SK-N-SH (cell line): ENCODE measurements around the gene COL4A2. TPM values are rescaled to one million over a fixed set of nuclear protein-coding genes. Genes with fewer than 3 reads are reported as not detected.

Source experiments
- CTCF ChIA-PET: fragments of 300-600, 350-600 bp; formaldehyde crosslinking; extraction: SDS; loops from one replicate; lab custom pipeline; 2021; lab: Yijun Ruan, JAX
- POLR2A ChIA-PET: fragments of 350-600 bp; sonication (Branson Sonifier 250); formaldehyde crosslinking; extraction: SDS; loops from one replicate; lab custom pipeline; 2020; ENCODE audit warnings: antibody characterized with exemption, inconsistent platforms; lab: Yijun Ruan, JAX
- DNase-seq: peaks from one replicate; pipeline ENCODE4 v3.0.0; 2012
- H2AFZ ChIP-seq: fragments of 200-600 bp; sonication (generic); 2 replicates; pipeline ENCODE4 v1.8.1; 2016; ENCODE audit warnings: antibody characterized with exemption, mild to moderate bottlenecking, low read depth
- H3F3A ChIP-seq: fragments of 200-600 bp; sonication (generic); replicated peaks from 2 replicates; pipeline ENCODE3; 2016; ENCODE audit warnings: antibody characterized with exemption, mild to moderate bottlenecking; ENCODE audit not compliant: insufficient read depth
- H3K27ac ChIP-seq, 2 experiments: fragments of 200-500 bp in 1 of 2; fragments of 200-600 bp in 1 of 2; sonication (Bioruptor generic) in 1 of 2; sonication (generic), shearing (Covaris generic) in 1 of 2; 2 replicates each; pipeline versions ENCODE4 v1.5.1 to v1.6.1; 2014 to 2016; ENCODE audit warnings: low read depth in 2 of 2, inconsistent platforms in 1 of 2, low read length in 1 of 2, mild to moderate bottlenecking in 1 of 2, mixed read lengths in 1 of 2
- H3K27me3 ChIP-seq: fragments of 200-600 bp; sonication (generic), shearing (Covaris generic); 2 replicates; pipeline ENCODE4 v1.6.1; 2016; ENCODE audit warnings: mixed run types; ENCODE audit not compliant: insufficient read depth
- H3K36me3 ChIP-seq, 2 experiments: fragments of 200-500 bp in 1 of 2; fragments of 200-600 bp in 1 of 2; sonication (Bioruptor generic) in 1 of 2; sonication (generic) in 1 of 2; replicated peaks in 1 of 2; 2 replicates each; pipeline versions ENCODE3 to v1.5.1; 2014 to 2016; ENCODE audit warnings: low read length in 1 of 2, mild to moderate bottlenecking in 1 of 2; ENCODE audit not compliant: insufficient read depth in 2 of 2, control insufficient read depth in 1 of 2
- H3K4me1 ChIP-seq, 2 experiments: fragments of 200-500 bp in 1 of 2; fragments of 200-600 bp in 1 of 2; sonication (Bioruptor generic) in 1 of 2; sonication (generic), shearing (Covaris generic) in 1 of 2; 2 replicates each; pipeline versions ENCODE4 v1.5.1 to v1.6.1; 2014 to 2016; ENCODE audit warnings: low read depth in 1 of 2, low read length in 1 of 2, mixed run types in 1 of 2; ENCODE audit not compliant: insufficient read depth in 2 of 2, control insufficient read depth in 1 of 2
- H3K4me2 ChIP-seq: fragments of 200-600 bp; sonication (generic), shearing (Covaris generic); 2 replicates; pipeline ENCODE4 v1.6.1; 2017; ENCODE audit warnings: mixed run types
- H3K4me3 ChIP-seq, 2 experiments: fragments of 200-500 bp in 1 of 2; fragments of 200-600 bp in 1 of 2; sonication (Bioruptor generic) in 1 of 2; sonication (generic), shearing (Covaris generic) in 1 of 2; 2 replicates each; pipeline versions ENCODE4 v1.5.1 to v1.8.1; 2014 to 2016; ENCODE audit warnings: low read depth in 2 of 2, inconsistent platforms in 1 of 2, low read length in 1 of 2, mild to moderate bottlenecking in 1 of 2, mixed read lengths in 1 of 2, moderate library complexity in 1 of 2
- H3K79me2 ChIP-seq: fragments of 200-600 bp; sonication (generic); 2 replicates; pipeline ENCODE4 v1.8.1; 2017; ENCODE audit warnings: mild to moderate bottlenecking; ENCODE audit not compliant: insufficient read depth
- H3K9ac ChIP-seq: fragments of 200-600 bp; sonication (generic); 2 replicates; pipeline ENCODE4 v1.6.1; 2017; ENCODE audit warnings: mixed run types
- H3K9me2 ChIP-seq: fragments of 200-600 bp; sonication (generic); 2 replicates; pipeline ENCODE4 v1.6.1; 2017; ENCODE audit warnings: mixed run types
- H3K9me3 ChIP-seq: fragments of 200-600 bp; sonication (generic); 2 replicates; pipeline ENCODE4 v1.6.1; 2017; ENCODE audit warnings: mixed run types, mild to moderate bottlenecking, moderate library complexity
- H4K20me1 ChIP-seq: fragments of 200-600 bp; sonication (generic); 2 replicates; pipeline ENCODE4 v1.6.1; 2017; ENCODE audit warnings: mild to moderate bottlenecking, mixed run types; ENCODE audit not compliant: insufficient read depth
- CHD2 ChIP-seq: fragments of 150-350 bp; IDR thresholded peaks from 2 replicates; pipeline ENCODE4 v1.6.1; 2018; ENCODE audit warnings: low read length; ENCODE audit not compliant: partially characterized antibody
- EP300 ChIP-seq, 2 experiments: IDR thresholded peaks; 2 replicates each; pipeline versions ENCODE4 v1.4.0 to v1.6.1; 2012; ENCODE audit warnings: borderline replicate concordance in 1 of 2, low read depth in 1 of 2, low read length in 1 of 2
- FOSL2 ChIP-seq: IDR thresholded peaks from 2 replicates; pipeline ENCODE4 v1.4.0; 2012; ENCODE audit warnings: low read depth, mild to moderate bottlenecking, moderate library complexity, borderline replicate concordance
- FOXM1 ChIP-seq: IDR thresholded peaks from 2 replicates; pipeline ENCODE4 v1.4.0; 2012; ENCODE audit warnings: low read depth, mild to moderate bottlenecking
- JUND ChIP-seq: IDR thresholded peaks from 2 replicates; pipeline ENCODE4 v1.4.0; 2012
- MEF2A ChIP-seq: IDR thresholded peaks from 2 replicates; pipeline ENCODE4 v1.4.0; 2012; ENCODE audit warnings: low read depth, borderline replicate concordance
- MXI1 ChIP-seq: IDR thresholded peaks from 2 replicates; pipeline ENCODE4 v1.6.1; 2012; ENCODE audit warnings: mild to moderate bottlenecking, low read depth, low read length, improper control_type of control experiment
- NRF1 ChIP-seq: IDR thresholded peaks from 2 replicates; pipeline ENCODE4 v1.6.1; 2012; ENCODE audit warnings: low read depth, mild to moderate bottlenecking, low read length
- RAD21 ChIP-seq: IDR thresholded peaks from 2 replicates; pipeline ENCODE4 v1.6.1; 2012; ENCODE audit warnings: mild to moderate bottlenecking, low read length
- RXRA ChIP-seq: IDR thresholded peaks from 2 replicates; pipeline ENCODE4 v1.4.0; 2012; ENCODE audit warnings: low read depth, mild to moderate bottlenecking, borderline replicate concordance
- SMC3 ChIP-seq: IDR thresholded peaks from 2 replicates; pipeline ENCODE4 v1.6.1; 2012; ENCODE audit warnings: low read depth, low read length, improper control_type of control experiment
- TAF1 ChIP-seq: IDR thresholded peaks from 2 replicates; pipeline ENCODE4 v1.6.1; 2012; ENCODE audit warnings: low read depth, mild to moderate bottlenecking, low read length, moderate library complexity, borderline replicate concordance
- TCF12 ChIP-seq: IDR thresholded peaks from 2 replicates; pipeline ENCODE4 v1.4.0; 2012
- YY1 ChIP-seq: IDR thresholded peaks from 2 replicates; pipeline ENCODE4 v1.4.0; 2012; ENCODE audit warnings: low read depth, mild to moderate bottlenecking
- WGBS: methylation state at CpG from one replicate; pipeline ENCODE4 v1.1.6; 2017; ENCODE audit warnings: low lambda C conversion rate; 5-methylcytosine and 5-hydroxymethylcytosine counted together
- polyA plus RNA-seq, 3 experiments: library from polyadenylated mRNA; depleted of rRNA; stranded (reverse); fragments of >200 nt; gene quantifications; 2 replicates each; pipeline ENCODE4 v1.2.3, GENCODE V29; 2012
- TF ChIP-seq, protein P1 (sequence below): fragments of 200-600 bp; sonication (generic); IDR thresholded peaks from 2 replicates; pipeline ENCODE4 v1.6.1; 2017; ENCODE audit warnings: antibody characterized with exemption, mild to moderate bottlenecking, moderate library complexity
- TF ChIP-seq, protein P2 (sequence below): IDR thresholded peaks from 2 replicates; pipeline ENCODE4; 2012
- TF ChIP-seq, protein P3 (sequence below): fragments of 150-350 bp; IDR thresholded peaks from 2 replicates; pipeline ENCODE4 v1.6.1; 2016; ENCODE audit warnings: mild to moderate bottlenecking, low read depth, low read length
- TF ChIP-seq, protein P4 (sequence below): IDR thresholded peaks from 2 replicates; pipeline ENCODE4 v1.6.1; 2012; ENCODE audit warnings: mild to moderate bottlenecking, low read depth, low read length, moderate library complexity

COL4A2 gene
- polyA plus RNA-seq, 1 of the 3 experiments (the other 2 are of a cell fraction), result 137 TPM

DNA sequence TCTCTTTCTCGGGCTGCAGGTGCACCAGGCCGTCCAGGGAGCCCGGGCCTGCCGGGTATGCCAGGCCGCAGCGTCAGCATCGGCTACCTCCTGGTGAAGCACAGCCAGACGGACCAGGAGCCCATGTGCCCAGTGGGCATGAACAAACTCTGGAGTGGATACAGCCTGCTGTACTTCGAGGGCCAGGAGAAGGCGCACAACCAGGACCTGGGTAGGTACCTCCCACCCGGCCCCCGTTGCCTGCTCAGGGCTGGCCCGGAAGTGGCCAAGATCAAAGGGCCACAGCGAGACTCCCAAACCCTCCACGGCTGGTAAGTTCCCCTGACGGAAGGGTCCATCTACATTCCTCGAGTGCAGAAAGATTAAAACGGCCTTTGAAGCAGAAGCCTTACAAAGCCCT lies 199.3 kb downstream of the COL4A2 start:
- Histone ChIP-seq H3K79me2 (no peaks in the 10 kb centered on the region), H2AFZ (no peak overlapping the region), H3K9ac (no peak overlapping the region), H3K27ac (no peak overlapping the region), H3K27me3 (no peaks in the 10 kb centered on the region), H4K20me1 (no peaks in the 10 kb centered on the region), H3K9me3 (no peaks in the 10 kb centered on the region), H3K4me3 (no peak overlapping the region), H3K4me2 (no peak overlapping the region), H3K36me3 (peaks cover 38 to 41% of the 10 kb centered on the region in 2 experiments), H3F3A (peaks cover 9% of the 10 kb centered on the region), H3K4me1 (no peaks in the 10 kb centered on the region; a peak in 1 of 4 replicates), H3K9me2 (no peaks in the 10 kb centered on the region)
- DNase-seq, result no peak
- POLR2A ChIA-PET, result no interaction called here
- WGBS, result 98% methylated on average over 8 of the region's 18 CpGs
- CTCF ChIA-PET, result no interaction called here
- TF ChIP-seq, protein P1, sequence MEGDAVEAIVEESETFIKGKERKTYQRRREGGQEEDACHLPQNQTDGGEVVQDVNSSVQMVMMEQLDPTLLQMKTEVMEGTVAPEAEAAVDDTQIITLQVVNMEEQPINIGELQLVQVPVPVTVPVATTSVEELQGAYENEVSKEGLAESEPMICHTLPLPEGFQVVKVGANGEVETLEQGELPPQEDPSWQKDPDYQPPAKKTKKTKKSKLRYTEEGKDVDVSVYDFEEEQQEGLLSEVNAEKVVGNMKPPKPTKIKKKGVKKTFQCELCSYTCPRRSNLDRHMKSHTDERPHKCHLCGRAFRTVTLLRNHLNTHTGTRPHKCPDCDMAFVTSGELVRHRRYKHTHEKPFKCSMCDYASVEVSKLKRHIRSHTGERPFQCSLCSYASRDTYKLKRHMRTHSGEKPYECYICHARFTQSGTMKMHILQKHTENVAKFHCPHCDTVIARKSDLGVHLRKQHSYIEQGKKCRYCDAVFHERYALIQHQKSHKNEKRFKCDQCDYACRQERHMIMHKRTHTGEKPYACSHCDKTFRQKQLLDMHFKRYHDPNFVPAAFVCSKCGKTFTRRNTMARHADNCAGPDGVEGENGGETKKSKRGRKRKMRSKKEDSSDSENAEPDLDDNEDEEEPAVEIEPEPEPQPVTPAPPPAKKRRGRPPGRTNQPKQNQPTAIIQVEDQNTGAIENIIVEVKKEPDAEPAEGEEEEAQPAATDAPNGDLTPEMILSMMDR, result no peak
- TF ChIP-seq, all 33 proteins: peak for 0

DNA sequence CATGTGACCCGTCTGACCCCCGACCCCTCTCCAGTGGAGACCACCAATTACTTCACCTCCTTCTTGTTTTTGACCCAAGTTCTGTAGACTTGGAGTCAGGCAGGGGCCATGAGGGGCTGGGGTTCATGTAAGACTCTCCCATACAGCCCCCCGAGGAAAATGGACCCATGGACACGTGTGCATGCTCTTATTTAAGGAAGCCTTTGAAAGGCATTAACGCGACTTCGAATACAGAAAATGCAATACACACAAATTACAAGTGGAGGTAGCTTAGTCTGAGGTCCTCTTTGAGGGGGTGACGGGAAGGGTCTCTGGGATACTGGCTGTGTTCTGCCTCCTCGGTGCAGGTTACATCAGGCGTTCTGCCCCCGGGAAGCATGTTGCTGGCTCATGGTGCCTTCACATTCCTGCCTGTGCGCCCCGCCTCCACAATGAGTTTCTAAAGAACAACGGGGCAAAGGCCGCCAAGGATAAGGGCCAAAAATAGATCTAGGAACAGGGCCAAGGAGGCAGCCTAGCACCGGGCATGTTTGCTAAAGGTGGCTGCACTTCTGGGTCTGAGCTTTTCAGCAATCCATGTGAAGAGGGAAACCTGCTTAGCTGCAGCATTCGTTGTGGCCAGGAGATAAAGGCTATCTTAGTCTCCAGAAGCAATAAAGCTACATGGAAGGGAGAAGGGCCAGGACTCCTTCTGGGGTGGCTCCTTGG lies 199.9 kb downstream of the COL4A2 start:
- no peaks in the 10 kb centered on the region for H3K79me2 ChIP-seq
- peaks cover 41 to 42% of the 10 kb centered on the region in 2 experiments for H3K36me3 ChIP-seq
- H3K4me3 ChIP-seq, result no peak overlapping the region
- no peak for DNase-seq
- 79% methylated on average over 14 of the region's 17 CpGs for WGBS
- no peaks in the 10 kb centered on the region for H3K9me3 ChIP-seq
- TF ChIP-seq MXI1 (no peak), MEF2A (no peak), FOXM1 (no peak), CHD2 (no peak), RAD21 (no peak), TAF1 (no peak), EP300 (IDR thresholded peaks at IDR 0.05; ENCODE audit: borderline replicate concordance in 1 of 2, low read depth in 1 of 2, low read length in 1 of 2) (no peak), RXRA (no peak), FOSL2 (no peak), SMC3 (no peak), JUND (no peak), YY1 (no peak), NRF1 (no peak), TCF12 (no peak)
- TF ChIP-seq, protein P2, sequence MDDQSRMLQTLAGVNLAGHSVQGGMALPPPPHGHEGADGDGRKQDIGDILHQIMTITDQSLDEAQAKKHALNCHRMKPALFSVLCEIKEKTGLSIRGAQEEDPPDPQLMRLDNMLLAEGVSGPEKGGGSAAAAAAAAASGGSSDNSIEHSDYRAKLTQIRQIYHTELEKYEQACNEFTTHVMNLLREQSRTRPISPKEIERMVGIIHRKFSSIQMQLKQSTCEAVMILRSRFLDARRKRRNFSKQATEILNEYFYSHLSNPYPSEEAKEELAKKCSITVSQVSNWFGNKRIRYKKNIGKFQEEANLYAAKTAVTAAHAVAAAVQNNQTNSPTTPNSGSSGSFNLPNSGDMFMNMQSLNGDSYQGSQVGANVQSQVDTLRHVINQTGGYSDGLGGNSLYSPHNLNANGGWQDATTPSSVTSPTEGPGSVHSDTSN, result no peak
- TF ChIP-seq, protein P3, sequence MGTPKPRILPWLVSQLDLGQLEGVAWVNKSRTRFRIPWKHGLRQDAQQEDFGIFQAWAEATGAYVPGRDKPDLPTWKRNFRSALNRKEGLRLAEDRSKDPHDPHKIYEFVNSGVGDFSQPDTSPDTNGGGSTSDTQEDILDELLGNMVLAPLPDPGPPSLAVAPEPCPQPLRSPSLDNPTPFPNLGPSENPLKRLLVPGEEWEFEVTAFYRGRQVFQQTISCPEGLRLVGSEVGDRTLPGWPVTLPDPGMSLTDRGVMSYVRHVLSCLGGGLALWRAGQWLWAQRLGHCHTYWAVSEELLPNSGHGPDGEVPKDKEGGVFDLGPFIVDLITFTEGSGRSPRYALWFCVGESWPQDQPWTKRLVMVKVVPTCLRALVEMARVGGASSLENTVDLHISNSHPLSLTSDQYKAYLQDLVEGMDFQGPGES, result no peak
- TF ChIP-seq, protein P4, sequence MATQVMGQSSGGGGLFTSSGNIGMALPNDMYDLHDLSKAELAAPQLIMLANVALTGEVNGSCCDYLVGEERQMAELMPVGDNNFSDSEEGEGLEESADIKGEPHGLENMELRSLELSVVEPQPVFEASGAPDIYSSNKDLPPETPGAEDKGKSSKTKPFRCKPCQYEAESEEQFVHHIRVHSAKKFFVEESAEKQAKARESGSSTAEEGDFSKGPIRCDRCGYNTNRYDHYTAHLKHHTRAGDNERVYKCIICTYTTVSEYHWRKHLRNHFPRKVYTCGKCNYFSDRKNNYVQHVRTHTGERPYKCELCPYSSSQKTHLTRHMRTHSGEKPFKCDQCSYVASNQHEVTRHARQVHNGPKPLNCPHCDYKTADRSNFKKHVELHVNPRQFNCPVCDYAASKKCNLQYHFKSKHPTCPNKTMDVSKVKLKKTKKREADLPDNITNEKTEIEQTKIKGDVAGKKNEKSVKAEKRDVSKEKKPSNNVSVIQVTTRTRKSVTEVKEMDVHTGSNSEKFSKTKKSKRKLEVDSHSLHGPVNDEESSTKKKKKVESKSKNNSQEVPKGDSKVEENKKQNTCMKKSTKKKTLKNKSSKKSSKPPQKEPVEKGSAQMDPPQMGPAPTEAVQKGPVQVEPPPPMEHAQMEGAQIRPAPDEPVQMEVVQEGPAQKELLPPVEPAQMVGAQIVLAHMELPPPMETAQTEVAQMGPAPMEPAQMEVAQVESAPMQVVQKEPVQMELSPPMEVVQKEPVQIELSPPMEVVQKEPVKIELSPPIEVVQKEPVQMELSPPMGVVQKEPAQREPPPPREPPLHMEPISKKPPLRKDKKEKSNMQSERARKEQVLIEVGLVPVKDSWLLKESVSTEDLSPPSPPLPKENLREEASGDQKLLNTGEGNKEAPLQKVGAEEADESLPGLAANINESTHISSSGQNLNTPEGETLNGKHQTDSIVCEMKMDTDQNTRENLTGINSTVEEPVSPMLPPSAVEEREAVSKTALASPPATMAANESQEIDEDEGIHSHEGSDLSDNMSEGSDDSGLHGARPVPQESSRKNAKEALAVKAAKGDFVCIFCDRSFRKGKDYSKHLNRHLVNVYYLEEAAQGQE, result no peak
- H3K9me2 ChIP-seq, result no peaks in the 10 kb centered on the region
- H3K27me3 ChIP-seq, result no peaks in the 10 kb centered on the region
- no peak overlapping the region for H2AFZ ChIP-seq
- no peaks in the 10 kb centered on the region for H4K20me1 ChIP-seq
- H3K27ac ChIP-seq, result no peak overlapping the region
- POLR2A ChIA-PET, result interaction anchor here (1.2 kb wide), 1 partner anchor 205 kb away, joined by 3 read pairs; no protein-coding TSS in a partner anchor
- no peak overlapping the region for H3K9ac ChIP-seq
- no peak overlapping the region for H3K4me2 ChIP-seq
- peaks cover 9% of the 10 kb centered on the region for H3F3A ChIP-seq
- H3K4me1 ChIP-seq, result no peaks in the 10 kb centered on the region; a peak in 1 of 4 replicates
- CTCF ChIA-PET, result no interaction called here
